Lung (tissue), 12 donors: ENCODE results near the gene TBC1D4. TPM values are rescaled to one million over a fixed set of nuclear protein-coding genes. Genes with fewer than 3 reads are reported as not detected.

ENCODE experiments used
- ATAC-seq: fragments of 200-7000 bp; cut with Tn5 transposase; one replicate; pipeline ENCODE4 v1.9.1; 2020; ENCODE audit warnings: moderate number of reproducible peaks; ENCODE audit not compliant: insufficient read depth, low FRiP score
- DNase-seq, 3 donors: peaks; one replicate each; pipeline ENCODE4 v3.0.0-alpha.2; 2013 to 2017
- H3K27ac ChIP-seq, 2 donors: one replicate each; pipeline ENCODE4 v1.5.1; 2013; ENCODE audit warnings: mild to moderate bottlenecking in 2 of 2, moderate library complexity in 2 of 2, control low read depth in 1 of 2, inconsistent platforms in 1 of 2, low read depth in 1 of 2, low read length in 1 of 2
- H3K27me3 ChIP-seq, 3 donors: one replicate each; pipeline ENCODE4 v1.5.1; 2013; ENCODE audit warnings: low read length in 2 of 3; ENCODE audit not compliant: control insufficient read depth in 3 of 3, insufficient read depth in 3 of 3
- H3K36me3 ChIP-seq, 4 donors: one replicate each; pipeline ENCODE4 v1.5.1; 2013; ENCODE audit warnings: low read length in 4 of 4, mild to moderate bottlenecking in 1 of 4, moderate library complexity in 1 of 4; ENCODE audit not compliant: control insufficient read depth in 4 of 4, insufficient read depth in 4 of 4
- H3K4me1 ChIP-seq, 5 donors: one replicate each; pipeline ENCODE4 v1.5.1; 2013; ENCODE audit warnings: low read length in 5 of 5, mild to moderate bottlenecking in 2 of 5, moderate library complexity in 1 of 5; ENCODE audit not compliant: control insufficient read depth in 5 of 5, insufficient read depth in 5 of 5
- H3K4me3 ChIP-seq: one replicate; pipeline ENCODE4 v1.5.1; 2013; ENCODE audit warnings: mild to moderate bottlenecking, control low read depth, moderate library complexity
- H3K9ac ChIP-seq, 2 donors: one replicate each; pipeline ENCODE4 v1.5.1; 2013; ENCODE audit warnings: low read length in 2 of 2, control low read depth in 1 of 2; ENCODE audit not compliant: insufficient read depth in 1 of 2
- H3K9me3 ChIP-seq, 4 donors: one replicate each; pipeline ENCODE4 v1.5.1; 2013; ENCODE audit warnings: low read length in 3 of 4, mild to moderate bottlenecking in 1 of 4, moderate library complexity in 1 of 4; ENCODE audit not compliant: control insufficient read depth in 4 of 4, insufficient read depth in 3 of 4
- WGBS, 2 donors: extraction: QIAGEN DNeasy Blood & Tissue Kit; methylation state at CpG; one replicate each; pipeline ENCODE4 v1.1.7; 2013; 5-methylcytosine and 5-hydroxymethylcytosine counted together
- polyA plus RNA-seq, 2 donors: library from polyadenylated mRNA; stranded (reverse); fragments of 200-250 nt; gene quantifications; one replicate each; pipeline ENCODE4 v1.2.1, GENCODE V29; 2013
- total RNA-seq, 2 donors: library from RNA; depleted of rRNA in 1 of 2; stranded (reverse); fragments of >200 nt in 1 of 2; gene quantifications; one replicate each; pipeline ENCODE4 v1.2.1, GENCODE V29; 2014 to 2021
- TF ChIP-seq, protein P1 (sequence below): IDR thresholded peaks from 2 replicates; pipeline ENCODE4 v1.5.1; 2012; ENCODE audit warnings: mild to moderate bottlenecking; ENCODE audit errors: control extremely low read depth, extremely low read depth
- donor health status: control.
- donor health status: control.
- donor health status: Bipolar disorder and iron deficiency.
- donor health status: healthy.
- donor health status: DM: yes; HTN: yes; CAD: no.

Gene TBC1D4
- total and polyA plus RNA-seq, 4 donors, result 4.3 to 26.4 (median 14.0) TPM

DNA sequence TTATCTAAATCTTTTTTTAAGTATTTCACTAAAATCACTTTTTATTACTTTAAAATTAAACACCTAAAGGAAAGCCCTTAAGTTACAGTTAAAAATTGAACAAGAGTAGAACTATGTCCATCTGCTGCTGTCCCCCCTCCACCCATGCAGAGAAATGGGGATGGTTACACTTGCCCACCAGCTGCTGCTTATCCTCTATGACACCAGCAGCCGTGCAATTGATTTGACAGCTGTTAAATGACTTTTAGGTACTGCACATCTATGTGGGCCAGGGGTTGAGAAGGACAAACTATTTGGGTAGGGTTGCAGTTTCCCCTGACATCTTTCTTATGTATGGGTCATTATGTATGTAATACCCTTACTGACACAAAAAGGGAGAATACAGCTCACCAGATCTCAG, 77.2 kb downstream of the TBC1D4 start:
- peaks cover 0 to 21% (median 11%) of the 10 kb centered on the region in 5 donors for H3K4me1 ChIP-seq
- H3K9me3 ChIP-seq, result peaks cover 0 to 1% (median 0%) of the 10 kb centered on the region in 4 donors
- DNase-seq, result no peak
- no peaks in the 10 kb centered on the region for H3K27me3 ChIP-seq
- no peak for ATAC-seq
- no peak overlapping the region for H3K4me3 ChIP-seq
- no peaks in the 10 kb centered on the region for H3K36me3 ChIP-seq
- H3K9ac ChIP-seq, result no peak overlapping the region
- peak overlapping the region in 1 of 2 donors; percentile 10 for H3K27ac ChIP-seq
- 81 to 91% methylated on average over 1 of the region's 1 CpG for WGBS, 2 donors
- TF ChIP-seq, protein P1, sequence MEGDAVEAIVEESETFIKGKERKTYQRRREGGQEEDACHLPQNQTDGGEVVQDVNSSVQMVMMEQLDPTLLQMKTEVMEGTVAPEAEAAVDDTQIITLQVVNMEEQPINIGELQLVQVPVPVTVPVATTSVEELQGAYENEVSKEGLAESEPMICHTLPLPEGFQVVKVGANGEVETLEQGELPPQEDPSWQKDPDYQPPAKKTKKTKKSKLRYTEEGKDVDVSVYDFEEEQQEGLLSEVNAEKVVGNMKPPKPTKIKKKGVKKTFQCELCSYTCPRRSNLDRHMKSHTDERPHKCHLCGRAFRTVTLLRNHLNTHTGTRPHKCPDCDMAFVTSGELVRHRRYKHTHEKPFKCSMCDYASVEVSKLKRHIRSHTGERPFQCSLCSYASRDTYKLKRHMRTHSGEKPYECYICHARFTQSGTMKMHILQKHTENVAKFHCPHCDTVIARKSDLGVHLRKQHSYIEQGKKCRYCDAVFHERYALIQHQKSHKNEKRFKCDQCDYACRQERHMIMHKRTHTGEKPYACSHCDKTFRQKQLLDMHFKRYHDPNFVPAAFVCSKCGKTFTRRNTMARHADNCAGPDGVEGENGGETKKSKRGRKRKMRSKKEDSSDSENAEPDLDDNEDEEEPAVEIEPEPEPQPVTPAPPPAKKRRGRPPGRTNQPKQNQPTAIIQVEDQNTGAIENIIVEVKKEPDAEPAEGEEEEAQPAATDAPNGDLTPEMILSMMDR, result no peak

DNA sequence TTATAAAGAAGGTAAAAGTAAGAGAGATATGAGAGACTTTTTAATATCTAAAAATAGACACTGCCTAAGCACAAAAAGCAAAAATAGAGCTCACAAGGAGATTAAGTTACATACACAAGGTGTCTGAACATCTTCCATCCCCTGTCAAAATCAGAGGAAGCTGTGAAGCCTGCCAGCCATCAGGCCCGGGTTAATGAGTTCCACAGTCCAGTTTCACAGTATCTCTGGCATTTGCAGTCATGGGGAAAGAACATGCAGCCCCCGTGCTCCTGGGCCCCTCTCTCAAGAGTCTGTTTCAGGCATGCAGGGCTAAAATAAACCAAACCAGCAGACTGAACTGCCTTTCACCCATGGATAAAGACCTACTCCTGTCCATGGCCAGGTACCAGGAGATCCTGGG, 79.2 kb downstream of the TBC1D4 start:
- no peak overlapping the region for H3K4me3 ChIP-seq
- no peak overlapping the region for H3K9ac ChIP-seq
- H3K27me3 ChIP-seq, result no peaks in the 10 kb centered on the region
- H3K9me3 ChIP-seq, result peaks cover 0 to 2% (median 0%) of the 10 kb centered on the region in 4 donors
- 55 to 74% methylated on average over 2 of the region's 2 CpGs for WGBS, 2 donors
- ATAC-seq (no peak), DNase-seq (peak; percentile 20 to 59 (median 33))
- peaks cover 0 to 24% (median 11%) of the 10 kb centered on the region in 5 donors for H3K4me1 ChIP-seq
- H3K36me3 ChIP-seq, result peaks cover 0 to 3% (median 0%) of the 10 kb centered on the region in 4 donors
- TF ChIP-seq, protein P1, result no peak
- peak overlapping the region in 1 of 2 donors; percentile 63 for H3K27ac ChIP-seq

- H3K27me3 ChIP-seq, result no peaks in the 10 kb centered on the region
- peaks cover 0 to 3% (median 0%) of the 10 kb centered on the region in 4 donors for H3K36me3 ChIP-seq
- ATAC-seq (no peak), DNase-seq (no peak)
- no peak overlapping the region for H3K4me3 ChIP-seq
- no peak overlapping the region for H3K9ac ChIP-seq
- H3K4me1 ChIP-seq, result peaks cover 0 to 13% (median 4%) of the 10 kb centered on the region in 5 donors
- TF ChIP-seq, protein P1, result no peak
- WGBS, 2 donors, result 93 to 94% methylated on average over 1 of the region's 1 CpG
- H3K9me3 ChIP-seq, result peaks cover 0 to 2% (median 0%) of the 10 kb centered on the region in 4 donors
- H3K27ac ChIP-seq, result peak overlapping the region in 1 of 2 donors; percentile 45
Measured at GRCh38 chr13:75400775-75401174, 81.2 kb downstream of the TBC1D4 start.

- Histone ChIP-seq H3K9me3 (peaks cover 0 to 2% (median 0%) of the 10 kb centered on the region in 4 donors), H3K9ac (no peak overlapping the region), H3K4me3 (no peak overlapping the region), H3K27ac (no peak overlapping the region), H3K4me1 (peaks cover 0 to 12% (median 4%) of the 10 kb centered on the region in 5 donors), H3K27me3 (no peaks in the 10 kb centered on the region), H3K36me3 (peaks cover 0 to 3% (median 0%) of the 10 kb centered on the region in 4 donors)
- 87% methylated on average over 2 of the region's 2 CpGs for WGBS, 2 donors
- ATAC-seq (no peak), DNase-seq (no peak)
- TF ChIP-seq, protein P1, result no peak
Measured at GRCh38 chr13:75399879-75400217, 82.1 kb downstream of the TBC1D4 start.
